B cell (primary cell): ENCODE data around the gene GATA1.

ENCODE experiments used
- CTCF ChIP-seq: fragments of 200-600 bp; IDR thresholded peaks from one replicate; pipeline ENCODE4 v1.8.0; 2022; ENCODE audit warnings: antibody characterized with exemption, mild to moderate bottlenecking
- EZH2 ChIP-seq: IDR thresholded peaks from 2 replicates; pipeline ENCODE4 v1.6.1; 2012; ENCODE audit warnings: borderline replicate concordance, low read depth, mild to moderate bottlenecking, moderate library complexity, low read length; ENCODE audit not compliant: insufficient read depth, poor library complexity, severe bottlenecking

- no peak for TF ChIP-seq CTCF
- TF ChIP-seq EZH2 = no peak
These were observed 575 bp downstream of the GATA1 start for GRCh38 chrX:48786825-48787504.
